Cardiac atrium fibroblast (primary cell): ENCODE results near the gene CNEP1R1. TPM values are rescaled to one million over a fixed set of nuclear protein-coding genes. Genes with fewer than 3 reads are reported as not detected.

ENCODE experiments used
- total RNA-seq: library from RNA; depleted of rRNA; stranded (reverse); fragments of >200 nt; gene quantifications from 2 replicates; pipeline ENCODE4 v1.2.3, GENCODE V29; 2015

The CNEP1R1 gene
- total RNA-seq: 22.5 and 74.4 TPM in 2 replicates

GRCh38 chr16:50024684-50025536, at the start of gene CNEP1R1:
Gene CNEP1R1, plus strand, starts transcription at chr16:50025225. Its CDS starts 91 bp downstream, at chr16:50025316.

GRCh38 chr16:50065624-50066481, 40.8 kb downstream of the CNEP1R1 start, which contains the start of gene HEATR3:
Gene HEATR3, plus strand, starts transcription at chr16:50065970. Its CDS starts 162 bp downstream, at chr16:50066132.

Other genes starting within 250 kb of the CNEP1R1 start
- gene ZNF423, start 169.1 kb upstream of the CNEP1R1 start, total RNA-seq: 17.3 and 22.7 TPM in 2 replicates
- gene HEATR3, start 40.7 kb downstream of the CNEP1R1 start, total RNA-seq: 20.7 and 27.8 TPM in 2 replicates
- gene TENT4B, start 128.1 kb downstream of the CNEP1R1 start, total RNA-seq: 7.4 and 7.6 TPM in 2 replicates
- 9.9 and 21.5 TPM in 2 replicates for gene ADCY7, start 241.3 kb downstream of the CNEP1R1 start, total RNA-seq